HG03520 (cell line): ENCODE measurements around the gene TXN2.

Source experiments
- ATAC-seq: cut with Tn5 transposase; IDR thresholded peaks from one replicate; pipeline ENCODE4 v1.9.1; 2021; ENCODE audit warnings: mild to moderate bottlenecking, moderate library complexity; ENCODE audit not compliant: unreplicated experiment

The TXN2 gene

DNA sequence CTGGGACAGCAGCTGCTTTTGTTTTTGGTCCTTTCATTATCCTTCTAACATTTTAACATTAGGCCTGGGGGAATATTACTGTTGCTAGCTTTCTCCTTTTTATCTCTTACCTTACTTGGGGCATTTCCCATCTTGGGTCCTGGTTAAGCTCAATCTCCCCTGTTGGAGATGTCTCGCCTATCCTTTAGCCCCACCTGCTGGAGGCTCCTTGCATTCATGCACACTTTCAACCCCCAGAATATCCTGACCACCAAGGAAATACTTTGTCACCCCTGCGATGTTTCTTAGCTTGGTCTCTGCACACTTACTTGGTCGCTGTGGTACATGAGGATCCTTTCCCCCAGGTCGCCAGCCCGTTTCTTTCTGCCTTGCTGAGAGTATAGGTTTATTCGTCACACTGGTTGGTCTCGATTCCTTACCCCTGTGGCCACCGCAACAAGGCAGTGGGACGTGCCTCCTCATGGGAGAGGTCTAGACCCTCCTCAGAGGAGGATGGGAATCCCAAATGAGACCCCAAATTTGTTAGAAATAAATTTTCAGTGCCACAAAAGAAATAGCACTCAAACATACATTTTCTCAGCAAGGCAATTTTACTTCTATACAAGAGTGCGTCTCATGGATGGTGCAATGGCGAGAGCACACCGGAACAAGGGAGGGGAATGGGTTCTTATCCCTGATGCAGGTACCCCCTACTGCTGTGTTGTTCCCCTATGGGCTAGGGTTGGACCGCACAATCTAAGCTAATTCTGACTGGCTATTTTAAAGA, 5.4 kb upstream of the TXN2 start:
- ATAC-seq, result no peak

DNA sequence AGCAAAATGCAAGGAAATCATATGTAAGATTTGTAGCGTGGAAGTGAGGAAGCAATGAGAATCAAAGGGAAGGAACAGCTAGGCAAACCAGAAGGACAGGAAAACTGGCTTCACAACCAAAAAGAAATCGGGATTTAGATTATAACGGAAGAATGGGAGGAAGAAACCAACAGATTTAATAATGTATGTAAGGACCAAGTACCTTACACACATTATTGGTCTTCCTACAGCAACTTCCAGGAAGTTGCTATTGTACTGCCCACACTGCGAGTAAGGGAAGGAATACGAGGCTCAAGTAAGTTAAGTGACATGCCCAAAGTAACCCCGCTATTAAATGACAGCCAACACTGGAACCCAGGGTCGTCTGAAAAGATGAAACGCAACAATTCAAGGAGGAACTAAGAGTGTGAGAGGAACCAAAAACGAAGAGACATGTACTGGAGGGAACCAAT, 473 bp downstream of the TXN2 start:
- peak; percentile 6 for ATAC-seq

DNA sequence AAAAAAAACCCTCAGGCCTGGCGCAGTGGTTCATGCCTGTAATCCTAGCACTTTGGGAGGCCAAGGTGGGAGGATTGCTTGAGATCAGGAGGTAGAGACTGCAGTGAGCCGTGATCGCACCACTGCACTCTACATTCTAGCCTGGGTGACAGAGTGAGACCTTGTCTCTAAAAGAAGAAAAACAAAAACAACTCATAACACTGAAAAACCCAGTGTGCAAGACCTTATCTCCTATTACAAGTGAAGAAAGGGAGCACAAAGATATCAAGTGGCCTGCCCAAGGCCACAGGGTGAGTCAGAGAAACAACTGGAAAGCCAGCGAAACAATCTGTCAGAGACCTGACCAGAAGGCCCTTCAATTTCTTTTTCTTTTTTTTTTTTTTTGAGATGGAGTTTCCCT, 2.5 kb downstream of the TXN2 start:
- ATAC-seq, result no peak

DNA sequence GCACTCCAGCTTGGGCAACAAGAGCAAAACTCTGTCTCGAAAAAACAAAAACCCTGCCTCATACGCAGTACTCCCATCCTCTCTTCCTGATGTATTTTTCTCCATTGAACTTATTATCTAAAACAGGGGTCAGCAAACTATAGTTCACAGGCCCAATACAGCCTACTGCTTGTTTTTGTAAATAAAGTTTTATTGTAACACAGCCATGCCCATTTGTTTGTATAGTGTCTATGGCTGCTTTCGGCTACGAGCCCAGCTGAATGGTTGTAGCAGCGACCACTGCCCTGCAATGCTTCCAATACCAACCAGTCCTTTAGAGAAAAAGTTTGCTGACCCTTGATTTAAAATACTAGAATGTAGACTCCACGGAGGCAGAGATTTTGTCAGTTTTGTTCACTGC, 6.1 kb downstream of the TXN2 start:
- no peak for ATAC-seq

DNA sequence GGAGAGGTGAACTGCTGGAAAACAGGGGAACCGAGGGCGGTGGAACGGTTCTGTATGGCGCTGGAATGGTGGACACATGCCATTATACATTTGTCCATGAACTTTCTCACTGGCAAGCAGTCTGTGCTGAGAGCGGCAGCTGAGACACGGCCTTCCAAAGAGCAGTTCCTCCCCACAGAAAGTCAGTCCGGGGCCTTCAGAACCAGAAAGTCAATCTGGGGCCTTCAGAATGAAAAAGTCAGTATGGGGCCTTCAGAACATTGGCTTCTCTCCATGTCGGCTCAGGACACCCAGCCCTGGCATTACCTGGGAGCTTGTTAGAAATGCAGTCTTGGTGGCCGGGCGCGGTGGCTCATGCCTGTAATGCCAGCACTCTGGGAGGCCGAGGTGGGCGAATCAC, 8.8 kb downstream of the TXN2 start:
- ATAC-seq, result no peak

DNA sequence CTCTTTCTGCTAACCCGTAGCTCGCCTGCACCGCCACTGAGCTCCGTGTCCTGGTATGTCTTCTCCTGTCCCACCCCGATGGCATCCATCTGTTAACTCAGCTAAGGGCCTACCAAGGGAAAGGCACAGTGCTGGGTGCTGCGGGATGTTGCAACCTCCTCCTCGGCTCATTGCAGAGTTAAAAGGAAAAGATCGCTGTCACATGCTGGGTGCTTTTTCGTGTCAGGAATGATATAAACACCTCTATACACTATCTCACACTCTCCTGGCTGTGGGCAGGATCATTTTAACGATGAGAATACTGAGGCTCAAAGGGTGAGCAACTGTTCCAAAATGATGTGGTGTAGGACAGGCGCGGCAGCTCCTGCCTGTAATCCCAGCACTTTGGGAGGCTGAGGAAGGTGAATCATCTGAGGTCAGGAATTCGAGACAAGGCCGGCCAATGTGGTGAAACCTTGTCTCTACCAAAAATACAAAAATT, 10.1 kb downstream of the TXN2 start:
- no peak for ATAC-seq

DNA sequence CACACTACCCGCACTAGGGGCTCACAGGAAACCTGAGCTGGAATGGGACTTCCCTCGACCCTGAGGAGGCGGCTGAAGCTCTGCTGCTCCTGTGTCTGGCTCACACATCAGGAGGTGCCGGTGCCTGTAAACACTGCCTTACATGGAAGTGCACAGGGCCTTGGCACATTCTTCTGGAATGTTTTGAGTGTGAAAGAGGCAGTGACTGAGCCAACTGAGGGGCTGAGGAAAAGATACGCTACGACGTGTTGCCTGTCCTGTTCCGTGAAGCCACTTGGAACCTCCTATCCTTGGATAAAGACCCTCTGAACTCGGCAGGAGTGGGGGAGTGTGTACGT, 10.5 kb downstream of the TXN2 start:
- ATAC-seq, result no peak

DNA sequence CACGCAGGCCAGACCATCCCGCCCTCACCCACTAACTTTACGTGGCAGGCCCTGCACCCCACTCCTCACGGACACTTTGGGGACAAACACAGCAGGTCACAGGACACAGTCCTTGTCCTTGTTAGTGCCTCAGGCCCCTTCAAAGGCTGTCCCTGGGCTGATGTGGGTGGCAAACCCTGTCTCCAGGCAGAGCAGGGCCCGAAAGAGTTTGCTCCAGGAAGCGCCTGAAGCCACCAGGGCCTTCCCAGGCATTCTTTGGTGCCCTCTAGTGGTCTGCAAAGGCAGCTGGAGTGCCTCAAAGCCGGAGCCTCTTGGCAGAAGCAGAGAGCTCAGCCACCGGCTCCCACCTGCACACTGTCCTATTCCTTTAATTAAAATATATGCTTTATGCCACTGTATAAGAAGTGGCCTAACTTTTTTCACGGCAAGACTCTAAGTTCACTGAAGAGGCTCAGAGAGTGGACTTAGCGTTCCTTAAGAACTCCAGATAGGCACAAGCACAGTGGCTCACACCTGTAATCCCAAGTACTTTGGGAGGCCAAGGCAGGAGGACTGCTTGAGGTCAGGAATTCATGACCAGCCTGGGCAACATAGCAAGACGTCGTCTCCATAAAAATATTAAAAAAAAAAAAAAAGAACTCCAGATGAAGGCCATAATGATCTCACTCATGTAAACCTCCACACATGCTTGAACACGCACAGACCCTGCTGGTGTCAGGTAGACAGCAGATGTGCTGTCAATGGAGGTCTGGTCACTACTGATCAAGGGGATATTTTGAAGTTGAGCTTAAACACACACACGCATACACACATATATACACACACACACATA, 11.1 kb downstream of the TXN2 start:
- no peak for ATAC-seq

DNA sequence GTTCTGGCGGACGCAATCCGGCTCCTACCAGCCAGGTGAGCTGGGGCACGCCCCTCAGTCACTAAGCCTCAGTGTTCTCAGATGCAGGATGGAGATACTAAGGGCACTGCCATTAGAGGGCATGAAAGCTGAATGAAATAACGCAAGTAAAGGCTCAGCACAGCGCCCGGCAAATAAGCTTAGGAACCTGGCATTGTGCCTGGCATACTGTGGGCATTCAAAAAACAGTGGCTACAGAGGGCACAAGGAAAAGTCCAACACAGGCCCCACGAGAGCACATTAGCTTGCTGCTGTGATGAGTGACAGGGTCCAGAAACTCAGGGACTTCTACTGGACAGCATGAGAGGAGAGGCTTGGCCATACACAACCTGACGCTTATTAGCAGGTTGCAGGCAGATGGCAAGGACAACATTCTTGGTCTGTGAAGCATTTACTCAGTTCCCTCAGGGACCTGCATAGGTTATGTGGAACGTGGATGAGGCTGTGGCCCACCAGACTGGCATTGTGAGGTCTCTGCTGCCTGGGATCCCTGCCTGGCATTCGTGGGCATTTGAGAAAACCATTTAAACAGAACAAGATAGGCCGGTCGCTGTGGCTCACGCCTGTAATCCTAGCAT, 12.2 kb downstream of the TXN2 start:
- ATAC-seq, result no peak

DNA sequence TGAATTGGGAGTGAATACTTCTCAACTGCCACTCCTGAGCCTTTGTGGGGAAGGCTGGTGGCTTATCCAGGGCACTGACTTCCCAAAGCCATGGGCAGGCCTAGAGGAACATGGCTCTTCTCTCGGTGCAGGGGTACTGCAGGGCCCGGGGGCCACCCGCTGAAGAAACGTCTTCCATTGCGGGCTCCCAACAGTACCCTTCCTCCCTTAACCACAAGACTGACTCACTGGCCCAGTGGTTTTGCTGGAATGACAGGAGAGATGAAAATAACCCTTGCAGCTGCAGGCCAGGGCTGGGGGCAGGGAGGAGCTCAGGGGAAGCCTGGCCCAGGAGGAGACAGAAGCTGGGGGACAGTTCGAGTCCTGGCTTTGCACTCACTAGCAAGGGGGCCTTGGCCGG, 13.5 kb downstream of the TXN2 start:
- ATAC-seq, result no peak

DNA sequence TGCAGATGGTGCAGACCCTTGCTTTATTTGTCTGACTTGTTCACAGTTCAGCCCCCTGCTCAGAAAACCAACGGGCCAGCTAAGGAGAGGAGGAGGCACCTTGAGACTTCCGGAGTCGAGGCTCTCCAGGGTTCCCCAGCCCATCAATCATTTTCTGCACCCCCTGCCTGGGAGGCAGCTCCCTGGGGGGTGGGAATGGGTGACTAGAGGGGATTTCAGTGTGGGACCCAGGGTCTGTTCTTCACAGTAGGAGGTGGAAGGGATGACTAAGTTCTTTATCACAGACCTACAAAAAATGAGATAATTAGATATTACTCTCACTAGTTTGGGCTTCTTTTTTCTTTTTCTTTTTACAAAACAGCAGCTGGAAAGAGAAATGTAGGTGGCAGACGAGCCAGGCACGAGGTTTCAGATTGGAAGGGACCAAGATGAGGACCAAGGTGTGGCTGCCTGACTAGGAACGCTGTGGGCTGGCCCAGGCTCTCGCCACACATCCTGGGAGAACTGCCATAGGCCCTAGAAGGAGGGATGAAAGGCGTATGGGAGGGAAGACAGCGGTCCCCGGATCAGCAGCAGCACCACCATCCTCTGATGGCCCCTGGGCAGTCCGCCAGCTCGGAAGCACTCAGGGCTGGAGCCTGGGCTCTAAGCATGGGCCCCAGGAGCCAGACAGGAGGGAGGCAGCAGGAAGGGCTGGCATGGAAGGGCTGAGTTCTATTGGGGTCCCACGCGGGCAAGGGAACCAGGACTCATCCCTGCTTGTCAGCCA, 14.2 kb downstream of the TXN2 start:
- ATAC-seq, result no peak

DNA sequence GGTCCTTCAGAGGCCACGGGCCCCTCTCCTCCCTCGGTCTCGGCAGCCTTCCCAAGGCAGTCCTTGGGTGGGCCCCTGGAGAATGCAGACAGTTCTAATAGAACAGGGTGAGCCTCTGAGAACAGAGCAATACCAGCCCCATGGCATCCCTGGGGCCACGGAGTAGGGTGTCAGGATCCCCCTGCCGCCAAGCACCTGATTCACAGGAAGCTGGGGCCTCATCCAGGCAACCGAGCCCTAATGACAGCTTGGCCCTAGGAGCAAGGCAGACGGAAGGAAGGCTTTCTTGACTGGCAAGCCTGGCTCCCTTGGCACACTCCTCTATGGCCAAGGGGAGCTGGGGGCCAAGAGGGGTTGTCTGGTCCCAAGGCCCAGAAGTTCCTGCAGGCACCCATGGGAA, 15.2 kb downstream of the TXN2 start:
- no peak for ATAC-seq

DNA sequence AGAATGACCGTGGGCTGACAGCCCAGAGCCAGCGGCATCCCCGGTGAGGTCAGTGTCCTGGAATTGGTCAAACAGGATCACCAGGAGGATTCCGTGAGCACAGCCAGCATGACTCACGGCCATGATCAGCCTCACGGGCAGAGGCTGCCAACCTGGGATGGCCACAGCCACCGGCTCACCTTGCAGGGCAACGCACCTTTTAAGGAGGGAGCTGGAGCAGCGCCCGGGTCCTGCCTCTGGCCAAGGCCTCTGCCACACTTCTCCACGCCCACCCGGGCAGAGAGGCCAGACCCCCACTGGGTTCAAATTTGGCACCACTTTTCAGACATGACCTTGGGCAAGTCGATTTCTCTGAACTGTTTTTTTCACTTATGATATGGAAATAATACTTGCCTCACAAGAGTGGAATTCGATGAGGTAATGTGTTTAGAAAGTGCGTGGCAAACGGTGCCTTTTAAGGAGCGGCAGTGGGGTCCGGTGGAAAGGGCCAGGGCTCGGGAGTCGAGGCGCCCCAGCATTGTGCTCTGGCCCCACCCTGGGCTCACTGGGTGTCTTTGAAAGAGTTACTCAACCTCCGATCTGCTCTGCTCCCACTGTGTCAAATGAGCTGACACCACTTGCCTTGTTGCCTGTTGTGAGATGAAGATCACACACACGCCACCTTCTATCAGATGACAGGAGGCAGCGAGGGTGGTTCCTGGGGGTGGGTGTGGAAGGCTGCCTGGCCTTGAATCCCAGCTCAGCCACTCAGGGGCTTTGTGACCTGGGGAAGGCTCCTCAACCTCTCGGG, 16.0 kb downstream of the TXN2 start:
- ATAC-seq, result no peak

DNA sequence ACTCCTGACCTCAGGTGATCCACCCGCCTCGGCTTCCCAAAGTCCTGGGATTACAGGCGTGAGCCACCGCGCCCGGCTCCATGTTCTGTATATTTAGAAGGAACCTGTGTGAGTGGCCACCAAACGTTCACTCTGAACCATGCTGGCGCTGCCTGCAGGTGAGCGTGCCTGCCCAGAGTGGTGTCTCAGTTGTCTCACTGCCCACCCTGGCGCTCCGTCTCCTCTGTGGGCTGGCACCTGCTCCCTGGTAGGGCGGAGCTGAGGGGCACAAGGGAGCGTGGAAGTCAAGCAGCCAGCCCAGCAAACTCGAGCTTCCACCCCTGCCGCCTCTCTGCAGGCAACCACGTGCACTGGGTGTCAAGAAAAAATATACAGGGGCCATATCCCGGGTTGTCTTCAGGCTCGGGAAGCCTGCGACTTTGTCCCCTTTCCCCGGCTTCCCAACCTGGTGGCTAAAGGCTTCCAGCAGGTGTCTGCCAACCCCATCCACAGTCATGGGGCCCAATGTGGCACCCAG, 16.7 kb downstream of the TXN2 start:
- no peak for ATAC-seq

DNA sequence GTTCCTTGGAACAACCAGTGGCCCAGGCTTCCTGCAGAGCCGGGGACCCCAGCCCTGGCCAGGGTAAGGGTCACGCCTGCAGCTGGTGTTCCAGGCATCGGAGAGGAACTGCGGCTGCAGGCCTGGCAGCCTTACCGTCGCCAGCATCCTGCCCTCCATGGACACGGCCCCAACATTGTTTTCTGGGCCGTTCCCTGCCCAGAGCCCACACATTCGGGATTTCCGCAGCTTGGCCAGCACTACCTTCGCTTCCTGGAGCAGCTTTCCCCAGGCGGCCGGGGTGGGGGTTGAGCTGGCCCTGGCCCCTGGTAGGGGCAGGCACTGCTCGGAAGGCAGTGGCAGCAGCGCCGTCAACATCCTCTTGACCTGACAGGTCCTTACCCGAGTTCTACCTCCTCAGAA, 17.7 kb downstream of the TXN2 start:
- ATAC-seq, result no peak

DNA sequence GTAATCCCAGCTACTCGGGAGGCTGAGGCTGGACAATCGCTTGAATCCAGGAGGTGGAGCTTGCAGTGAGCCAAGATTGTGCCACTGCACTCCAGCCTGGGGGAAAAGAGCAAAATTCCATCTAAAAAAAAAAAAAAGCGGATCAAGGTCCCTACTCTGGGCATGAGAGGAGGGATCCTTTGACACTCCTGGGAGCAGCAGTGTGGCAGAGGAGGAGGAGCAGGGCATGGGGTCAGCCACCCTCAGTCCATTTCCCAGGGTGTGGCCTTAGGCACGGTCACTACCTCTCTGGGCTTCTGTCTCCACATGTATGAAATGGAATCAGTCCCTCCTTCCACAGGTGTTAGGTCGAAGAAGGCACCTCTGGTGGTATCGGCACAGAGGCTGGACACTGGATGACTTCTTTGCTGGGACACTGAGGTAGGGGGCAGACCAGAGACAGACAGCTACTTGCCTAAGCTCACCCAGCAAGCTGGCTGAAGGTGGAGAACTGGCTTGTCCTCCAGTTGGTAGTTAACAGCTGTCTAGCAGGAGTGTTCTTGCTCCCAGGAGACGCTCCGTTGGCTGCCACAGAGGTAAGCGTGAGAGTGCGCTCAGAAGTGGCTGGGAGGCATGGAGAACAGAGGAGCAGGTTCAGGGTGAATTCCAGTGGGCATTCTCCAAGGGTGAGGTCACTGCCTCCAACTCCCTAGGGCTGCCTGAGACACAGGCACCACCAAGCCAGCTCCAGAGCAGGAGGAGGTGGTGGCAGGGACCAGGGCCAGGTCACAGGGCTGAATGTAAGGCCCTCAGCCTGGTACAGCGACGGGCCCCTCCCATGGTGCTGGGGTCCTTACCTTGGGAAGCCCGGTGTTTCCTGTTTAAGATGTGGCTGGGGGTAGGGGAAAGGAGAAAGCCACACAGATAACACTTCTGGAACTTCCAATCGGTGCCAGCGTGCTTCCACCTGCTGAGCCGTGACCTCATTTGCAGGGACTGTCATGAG, 19.5 kb downstream of the TXN2 start:
- ATAC-seq, result no peak

DNA sequence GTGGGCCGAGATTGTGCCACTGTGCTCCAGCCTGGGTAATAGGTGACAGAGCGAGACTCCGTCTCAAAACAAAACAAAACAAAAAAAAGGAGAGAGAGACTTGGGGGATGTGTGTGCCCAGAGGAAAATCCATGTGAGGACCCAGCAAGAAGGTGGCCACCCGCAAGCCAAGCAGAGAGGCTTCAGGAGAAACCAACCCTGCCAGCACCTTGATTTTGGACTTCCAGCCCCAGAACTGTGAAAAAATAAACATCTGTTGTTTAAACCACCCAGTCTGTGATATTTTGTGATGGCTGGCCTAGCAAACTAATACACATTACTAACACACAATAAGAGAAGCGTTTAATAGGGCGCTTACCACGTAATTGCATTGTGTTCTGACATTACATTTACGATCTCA, 21.2 kb downstream of the TXN2 start:
- ATAC-seq, result no peak

DNA sequence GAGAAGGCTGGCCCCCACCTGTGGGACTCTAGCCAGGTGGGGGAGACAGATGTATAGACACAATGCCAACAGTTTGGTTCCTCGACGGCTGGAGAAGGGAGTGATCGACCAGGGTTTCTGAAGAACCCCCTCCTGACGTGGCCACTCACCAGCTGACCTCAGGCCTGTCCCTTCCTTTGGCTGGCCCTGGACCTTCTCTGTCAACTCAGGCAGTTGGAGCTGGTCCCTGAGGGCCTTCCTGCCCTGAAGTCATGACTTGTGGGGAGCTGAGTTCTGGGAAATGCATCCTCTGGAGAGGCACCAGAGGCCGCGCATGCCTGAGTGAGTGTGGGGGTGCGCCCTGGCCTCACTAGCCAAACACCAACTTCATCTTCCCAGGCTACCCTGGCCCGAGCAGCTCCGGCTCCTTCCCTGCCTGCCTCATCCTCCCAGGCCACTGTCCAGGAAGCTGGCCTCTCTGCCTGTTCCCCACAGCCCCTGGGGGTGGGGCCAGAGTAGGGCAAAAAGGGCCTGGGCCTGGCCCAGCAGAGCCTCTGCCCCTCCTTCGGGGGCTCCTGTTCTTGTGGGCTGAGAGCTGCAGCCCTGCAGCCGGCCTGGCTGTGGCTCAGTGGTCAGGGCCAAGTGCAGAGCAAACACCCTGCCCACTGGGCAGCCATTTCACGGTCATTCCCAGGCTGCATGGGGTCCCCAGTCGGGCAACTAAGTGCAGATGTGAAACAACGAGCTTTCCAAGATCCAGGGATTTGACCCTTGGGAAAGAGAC, 23.6 kb downstream of the TXN2 start:
- ATAC-seq, result no peak
